Esophagus squamous epithelium (tissue), 4 donors: ENCODE measurements around the gene SLC17A7.

Experiments used
- POLR2A ChIP-seq, 4 donors: fragments of 450-650 bp; IDR thresholded peaks; one replicate each; pipeline ENCODE4 v1.6.1; 2017; ENCODE audit warnings: antibody characterized with exemption in 4 of 4, mild to moderate bottlenecking in 4 of 4, moderate library complexity in 3 of 4
- TF ChIP-seq, protein P1 (sequence below), 6 experiments: fragments of 450-650 bp in 4 of 6; fragments of 200-600 bp in 2 of 6; sonication (generic) in 2 of 6; IDR thresholded peaks; one replicate each; pipeline ENCODE4 v1.5.1; 2016 to 2019; ENCODE audit warnings: antibody characterized with exemption in 6 of 6, mild to moderate bottlenecking in 4 of 6, moderate library complexity in 4 of 6

DNA sequence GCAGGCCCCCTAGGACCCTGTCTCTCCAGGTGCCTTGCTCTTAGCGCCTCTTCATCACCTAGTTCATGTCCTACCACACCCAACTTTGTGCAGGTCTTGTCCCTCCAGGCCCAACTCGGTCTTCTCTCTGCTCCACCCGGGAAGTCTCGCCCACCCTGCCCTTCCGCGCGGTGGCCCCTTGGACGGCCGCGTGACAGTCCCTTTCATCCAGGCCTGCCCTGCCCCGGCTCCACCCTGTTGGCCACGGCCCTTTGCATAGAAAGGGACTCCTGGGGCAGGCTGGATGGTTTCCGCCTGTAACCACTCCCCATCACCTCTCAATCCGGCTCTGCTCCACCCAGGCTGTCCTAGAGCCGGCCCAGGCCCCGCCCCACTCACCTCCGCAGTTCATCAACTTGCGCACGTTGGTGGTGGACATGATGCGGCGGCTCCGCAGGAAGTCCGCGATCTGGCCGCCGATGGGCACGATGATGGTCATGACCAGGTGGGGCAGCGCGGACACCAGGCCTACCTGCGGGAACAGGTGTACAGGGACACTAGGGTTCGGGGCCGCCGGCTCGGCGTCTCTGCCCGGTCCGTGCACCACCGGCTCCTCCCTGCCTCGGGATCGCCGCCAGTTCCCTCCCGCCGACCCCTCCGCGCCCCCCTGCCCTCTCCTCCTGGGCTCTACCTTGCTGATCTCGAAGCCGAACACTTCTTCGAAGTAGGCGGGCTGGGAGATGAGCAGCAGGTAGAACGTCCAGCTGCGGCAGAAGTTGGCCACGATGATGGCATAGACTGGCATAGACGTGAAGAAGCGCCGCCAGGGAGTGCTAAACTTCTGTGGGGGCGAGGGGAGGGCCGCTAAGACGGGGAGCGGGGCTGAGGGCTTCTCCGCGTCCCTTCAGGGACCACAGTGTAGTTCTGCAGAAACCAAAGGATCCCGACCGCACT, 8.9 kb downstream of the SLC17A7 start:
- TF ChIP-seq, protein P1, sequence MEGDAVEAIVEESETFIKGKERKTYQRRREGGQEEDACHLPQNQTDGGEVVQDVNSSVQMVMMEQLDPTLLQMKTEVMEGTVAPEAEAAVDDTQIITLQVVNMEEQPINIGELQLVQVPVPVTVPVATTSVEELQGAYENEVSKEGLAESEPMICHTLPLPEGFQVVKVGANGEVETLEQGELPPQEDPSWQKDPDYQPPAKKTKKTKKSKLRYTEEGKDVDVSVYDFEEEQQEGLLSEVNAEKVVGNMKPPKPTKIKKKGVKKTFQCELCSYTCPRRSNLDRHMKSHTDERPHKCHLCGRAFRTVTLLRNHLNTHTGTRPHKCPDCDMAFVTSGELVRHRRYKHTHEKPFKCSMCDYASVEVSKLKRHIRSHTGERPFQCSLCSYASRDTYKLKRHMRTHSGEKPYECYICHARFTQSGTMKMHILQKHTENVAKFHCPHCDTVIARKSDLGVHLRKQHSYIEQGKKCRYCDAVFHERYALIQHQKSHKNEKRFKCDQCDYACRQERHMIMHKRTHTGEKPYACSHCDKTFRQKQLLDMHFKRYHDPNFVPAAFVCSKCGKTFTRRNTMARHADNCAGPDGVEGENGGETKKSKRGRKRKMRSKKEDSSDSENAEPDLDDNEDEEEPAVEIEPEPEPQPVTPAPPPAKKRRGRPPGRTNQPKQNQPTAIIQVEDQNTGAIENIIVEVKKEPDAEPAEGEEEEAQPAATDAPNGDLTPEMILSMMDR (IDR thresholded peaks at IDR 0.05): no peak
- no peak for TF ChIP-seq POLR2A (IDR thresholded peaks at IDR 0.05)
